ENCODE results near the gene PDE6C. TPM values are rescaled to one million over a fixed set of nuclear protein-coding genes. Genes with fewer than 3 reads are reported as not detected.

PDE6C gene
- total and polyA plus RNA-seq, 2 donors (not counting 1 experiment from before 2014, with no cell fraction given), result not detected

DNA sequence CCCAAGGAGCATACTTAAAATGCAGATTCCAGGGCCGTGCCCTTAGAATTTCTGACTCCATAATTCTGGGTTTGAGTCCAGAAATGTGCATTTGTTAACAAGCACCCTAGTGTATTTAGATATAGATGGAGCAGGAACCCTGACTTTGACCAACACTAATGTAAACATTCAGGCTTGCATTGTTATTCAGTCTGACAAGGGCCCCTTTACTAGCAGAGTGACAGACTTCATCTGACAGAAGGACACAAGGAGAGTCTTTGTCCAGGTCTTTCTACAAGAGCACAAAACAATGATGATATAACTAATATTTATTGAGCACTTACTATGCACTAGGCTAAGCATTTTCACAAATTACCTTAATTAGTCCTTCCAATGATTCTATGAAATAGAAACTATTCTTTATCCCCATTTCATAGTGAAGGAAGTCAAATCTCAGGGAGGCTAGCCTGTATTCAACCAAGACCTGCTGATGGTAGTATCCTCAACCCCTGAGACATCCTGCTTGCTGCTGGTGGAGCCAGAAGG lies 15.2 kb upstream of the PDE6C start:
- no peak overlapping the region for H3K27ac Mint-ChIP-seq
- no peak overlapping the region for H3K27ac ChIP-seq (ENCODE audit: low read length in 2 of 2)
- peaks cover 28% of the 10 kb centered on the region for H3K27me3 Mint-ChIP-seq
- H3K4me3 ChIP-seq (ENCODE audit: control extremely low read depth in 1 of 5, extremely low read depth in 1 of 5, insufficient read depth in 1 of 5, low read depth in 2 of 5, low read length in 4 of 5), result no peak overlapping the region
- no peaks in the 10 kb centered on the region for H3K9me3 ChIP-seq (ENCODE audit: control extremely low read depth in 1 of 3, control insufficient read depth in 2 of 3, insufficient read depth in 1 of 3, low read length in 2 of 3)
- no peaks in the 10 kb centered on the region for H4K20me1 ChIP-seq (ENCODE audit: control insufficient read depth, insufficient read depth, low read length, poor library complexity, severe bottlenecking)
- ATAC-seq (ENCODE audit: low read depth) (no peak), DNase-seq (no peak)
- no peaks in the 10 kb centered on the region for H3K4me1 ChIP-seq (ENCODE audit: control insufficient read depth in 2 of 2, insufficient read depth in 2 of 2, low read length in 2 of 2)
- CTCF ChIA-PET, result no interaction called here
- no peaks in the 10 kb centered on the region for H3K36me3 ChIP-seq (replicated peaks in 1 of 2; ENCODE audit: control extremely low read depth in 1 of 2, control insufficient read depth in 1 of 2, extremely low read depth in 1 of 2, insufficient read depth in 2 of 2, low read length in 1 of 2)
- POLR2A ChIA-PET, result no interaction called here
- no peaks in the 10 kb centered on the region for H3K9me3 Mint-ChIP-seq (ENCODE audit: insufficient read depth)
- no peak overlapping the region for H3K9ac ChIP-seq (ENCODE audit: low read length)
- WGBS (ENCODE audit: insufficient coverage), result 100% methylated on average over 1 of the region's 1 CpG
- H3K79me2 ChIP-seq (ENCODE audit: control insufficient read depth, insufficient read depth, low read length), result no peaks in the 10 kb centered on the region
- no peak overlapping the region for H3K4me2 ChIP-seq (replicated peaks; ENCODE audit: low read depth, low read length, poor library complexity, severe bottlenecking)
- intact Hi-C loops (cut with micrococcal nuclease), result no loop called here
- no peak overlapping the region for H3K4me3 Mint-ChIP-seq
- no peak for TF ChIP-seq EZH2 (IDR thresholded peaks at IDR 0.05; ENCODE audit: borderline replicate concordance, insufficient read depth, low read depth, low read length, poor library complexity, severe bottlenecking)
- no peak for TF ChIP-seq CTCF (IDR thresholded peaks at IDR 0.05)
- H3K4me1 Mint-ChIP-seq, result peaks cover 1% of the 10 kb centered on the region
- peaks cover 0 to 9% (median under 1%) of the 10 kb centered on the region in 4 experiments for H3K27me3 ChIP-seq (replicated peaks in 1 of 4; ENCODE audit: control extremely low read depth in 1 of 4, control insufficient read depth in 3 of 4, insufficient read depth in 4 of 4, low read length in 3 of 4)
- H2AFZ ChIP-seq (ENCODE audit: insufficient read depth, low read depth, low read length, poor library complexity, severe bottlenecking), result no peak overlapping the region

- peaks cover 0 to 10% (median 4%) of the 10 kb centered on the region in 4 experiments for H3K27me3 ChIP-seq (replicated peaks in 1 of 4; ENCODE audit: control extremely low read depth in 1 of 4, control insufficient read depth in 3 of 4, insufficient read depth in 4 of 4, low read length in 3 of 4)
- no peaks in the 10 kb centered on the region for H3K79me2 ChIP-seq (ENCODE audit: control insufficient read depth, insufficient read depth, low read length)
- H3K36me3 ChIP-seq (replicated peaks in 1 of 2; ENCODE audit: control extremely low read depth in 1 of 2, control insufficient read depth in 1 of 2, extremely low read depth in 1 of 2, insufficient read depth in 2 of 2, low read length in 1 of 2), result no peaks in the 10 kb centered on the region
- POLR2A ChIA-PET, result no interaction called here
- no peak for ATAC-seq (ENCODE audit: low read depth)
- no peak overlapping the region for H3K27ac ChIP-seq (ENCODE audit: low read length in 2 of 2)
- H3K27me3 Mint-ChIP-seq, result peaks cover 37% of the 10 kb centered on the region
- H3K4me3 ChIP-seq (ENCODE audit: control extremely low read depth in 1 of 5, extremely low read depth in 1 of 5, insufficient read depth in 1 of 5, low read depth in 2 of 5, low read length in 4 of 5), result no peak overlapping the region
- DNase-seq, result no peak
- WGBS (ENCODE audit: insufficient coverage), result 100% methylated on average over 2 of the region's 5 CpGs
- peaks cover 1% of the 10 kb centered on the region for H3K4me1 Mint-ChIP-seq
- no peak overlapping the region for H3K27ac Mint-ChIP-seq
- H3K9me3 Mint-ChIP-seq (ENCODE audit: insufficient read depth), result no peaks in the 10 kb centered on the region
- H3K4me3 Mint-ChIP-seq, result no peak overlapping the region
- TF ChIP-seq EZH2 (IDR thresholded peaks at IDR 0.05; ENCODE audit: borderline replicate concordance, insufficient read depth, low read depth, low read length, poor library complexity, severe bottlenecking) (no peak), CTCF (IDR thresholded peaks at IDR 0.05) (no peak)
- CTCF ChIA-PET, result no interaction called here
- intact Hi-C loops (cut with micrococcal nuclease), result no loop called here
- no peaks in the 10 kb centered on the region for H3K9me3 ChIP-seq (ENCODE audit: control extremely low read depth in 1 of 3, control insufficient read depth in 2 of 3, insufficient read depth in 1 of 3, low read length in 2 of 3)
- no peak overlapping the region for H3K9ac ChIP-seq (ENCODE audit: low read length)
- no peak overlapping the region for H2AFZ ChIP-seq (ENCODE audit: insufficient read depth, low read depth, low read length, poor library complexity, severe bottlenecking)
- H4K20me1 ChIP-seq (ENCODE audit: control insufficient read depth, insufficient read depth, low read length, poor library complexity, severe bottlenecking), result no peaks in the 10 kb centered on the region
- H3K4me1 ChIP-seq (ENCODE audit: control insufficient read depth in 2 of 2, insufficient read depth in 2 of 2, low read length in 2 of 2), result no peaks in the 10 kb centered on the region
- H3K4me2 ChIP-seq (replicated peaks; ENCODE audit: low read depth, low read length, poor library complexity, severe bottlenecking), result no peak overlapping the region
Measured at GRCh38 chr10:93598157-93598556, 14.2 kb upstream of the PDE6C start.

Data from B cell (primary cell).